MM.1S (cell line): ENCODE measurements around the gene CYTH4.
"Not testable (repeated sequence)": the region's sequence is repeated elsewhere in the genome, so short reads cannot be mapped to it uniquely, and the experiment has no call there.

Experiments
- DNase-seq: peaks from one replicate; pipeline ENCODE4 v3.0.0-alpha.2; 2015
- H2AFZ ChIP-seq: fragments of 300-600 bp; sonication (generic); 2 replicates; pipeline ENCODE4 v1.6.0; 2016; ENCODE audit warnings: antibody characterized with exemption, low read length
- H3F3A ChIP-seq: fragments of 300-600 bp; sonication (generic); 2 replicates; pipeline ENCODE4 v1.6.1; 2016; ENCODE audit warnings: mild to moderate bottlenecking, antibody characterized with exemption, low read length, moderate library complexity, mixed read lengths; ENCODE audit not compliant: insufficient read depth
- H3K27ac ChIP-seq: fragments of 300-600 bp; sonication (generic); 2 replicates; pipeline ENCODE4 v1.5.1; 2016; ENCODE audit warnings: mild to moderate bottlenecking, low read length
- H3K27me3 ChIP-seq: fragments of 300-600 bp; sonication (generic); replicated peaks from 2 replicates; pipeline ENCODE4 v1.6.0; 2016; ENCODE audit warnings: low read length; ENCODE audit not compliant: insufficient read depth
- H3K36me3 ChIP-seq: fragments of 300-600 bp; sonication (generic); replicated peaks from 2 replicates; pipeline ENCODE4 v1.6.1; 2016; ENCODE audit warnings: mild to moderate bottlenecking, low read length, mixed read lengths; ENCODE audit not compliant: insufficient read depth
- H3K4me1 ChIP-seq: fragments of 300-600 bp; sonication (generic); 2 replicates; pipeline ENCODE4 v1.6.1; 2016; ENCODE audit warnings: low read length, mixed read lengths
- H3K4me2 ChIP-seq: fragments of 300-600 bp; sonication (generic); 2 replicates; pipeline ENCODE4 v1.6.0; 2016; ENCODE audit warnings: low read depth, low read length
- H3K4me3 ChIP-seq: fragments of 300-600 bp; sonication (generic); 2 replicates; pipeline ENCODE4 v1.5.1; 2016; ENCODE audit warnings: low read length, mixed read lengths
- H3K79me2 ChIP-seq: fragments of 300-600 bp; sonication (generic); 2 replicates; pipeline ENCODE4 v1.6.1; 2016; ENCODE audit warnings: mixed run types, low read length, mixed read lengths
- H3K9ac ChIP-seq: fragments of 300-600 bp; sonication (generic); 2 replicates; pipeline ENCODE4 v1.6.1; 2016; ENCODE audit warnings: low read length, mixed read lengths
- H3K9me2 ChIP-seq: fragments of 300-600 bp; sonication (generic); replicated peaks from 2 replicates; pipeline ENCODE4 v1.6.1; 2016; ENCODE audit warnings: mild to moderate bottlenecking, low read length, mixed read lengths; ENCODE audit not compliant: insufficient read depth
- H3K9me3 ChIP-seq: fragments of 300-600 bp; sonication (generic); replicated peaks from 2 replicates; pipeline ENCODE4 v1.6.1; 2016; ENCODE audit warnings: mild to moderate bottlenecking, low read length, mixed read lengths; ENCODE audit not compliant: insufficient read depth
- H4K20me1 ChIP-seq: fragments of 300-600 bp; sonication (generic); 2 replicates; pipeline ENCODE4 v1.6.1; 2016; ENCODE audit warnings: mild to moderate bottlenecking, low read length, moderate library complexity, mixed read lengths; ENCODE audit not compliant: insufficient read depth
- CTCF ChIP-seq: fragments of 300-600 bp; sonication (generic); IDR thresholded peaks from 2 replicates; pipeline ENCODE4 v1.5.1; 2016; ENCODE audit warnings: antibody characterized with exemption, low read length, mixed read lengths
- EZH2 ChIP-seq: fragments of 300-600 bp; sonication (generic); optimal IDR thresholded peaks from 2 replicates; pipeline ENCODE3; 2017; ENCODE audit warnings: low read depth, mild to moderate bottlenecking, antibody characterized with exemption, low read length, mixed read lengths
- EZH2phosphoT487 ChIP-seq: fragments of 300-600 bp; sonication (generic); IDR thresholded peaks from 2 replicates; pipeline ENCODE4 v1.6.1; 2018; ENCODE audit warnings: antibody characterized with exemption, low read length

Gene CYTH4

GRCh38 chr22:37326726-37327125 is 44.4 kb downstream of the CYTH4 start:
- Histone ChIP-seq H3K4me1 (no peaks in the 10 kb centered on the region), H3K36me3 (no peaks in the 10 kb centered on the region), H3K79me2 (no peaks in the 10 kb centered on the region), H3K27ac (no peak overlapping the region), H3F3A (no peaks in the 10 kb centered on the region), H3K9ac (no peak overlapping the region), H2AFZ (no peak overlapping the region), H3K9me3 (no peaks in the 10 kb centered on the region), H3K4me3 (no peak overlapping the region), H3K9me2 (no peaks in the 10 kb centered on the region), H4K20me1 (no peaks in the 10 kb centered on the region), H3K4me2 (no peak overlapping the region), H3K27me3 (peaks cover 94% of the 10 kb centered on the region)
- TF ChIP-seq EZH2: no peak
- TF ChIP-seq CTCF: no peak
- no peak for TF ChIP-seq EZH2phosphoT487
- DNase-seq: no peak

GRCh38 chr22:37328017-37328416 is 45.7 kb downstream of the CYTH4 start:
- no peak for TF ChIP-seq EZH2phosphoT487
- no peak for TF ChIP-seq CTCF
- no peak for TF ChIP-seq EZH2
- no peak overlapping the region for H3K4me2 ChIP-seq
- no peak overlapping the region for H3K27ac ChIP-seq
- H3K36me3 ChIP-seq: no peaks in the 10 kb centered on the region
- H3K9me3 ChIP-seq: no peaks in the 10 kb centered on the region
- H2AFZ ChIP-seq: no peak overlapping the region
- DNase-seq: no peak
- H3K9ac ChIP-seq: no peak overlapping the region
- no peaks in the 10 kb centered on the region for H3K4me1 ChIP-seq
- H3K4me3 ChIP-seq: no peak overlapping the region
- H4K20me1 ChIP-seq: no peaks in the 10 kb centered on the region
- peaks cover 95% of the 10 kb centered on the region for H3K27me3 ChIP-seq
- no peaks in the 10 kb centered on the region for H3K79me2 ChIP-seq
- no peaks in the 10 kb centered on the region for H3F3A ChIP-seq
- no peaks in the 10 kb centered on the region for H3K9me2 ChIP-seq

GRCh38 chr22:37328538-37329237 is 46.4 kb downstream of the CYTH4 start:
- H2AFZ ChIP-seq, H3K4me1 ChIP-seq, H3K27ac ChIP-seq, H3F3A ChIP-seq, H3K9me2 ChIP-seq, H3K79me2 ChIP-seq, H3K36me3 ChIP-seq, H3K4me2 ChIP-seq, H4K20me1 ChIP-seq, H3K9me3 ChIP-seq, DNase-seq, H3K4me3 ChIP-seq, H3K9ac ChIP-seq: not testable (repeated sequence)
- H3K27me3 ChIP-seq: peaks cover 95% of the 10 kb centered on the region

DNA sequence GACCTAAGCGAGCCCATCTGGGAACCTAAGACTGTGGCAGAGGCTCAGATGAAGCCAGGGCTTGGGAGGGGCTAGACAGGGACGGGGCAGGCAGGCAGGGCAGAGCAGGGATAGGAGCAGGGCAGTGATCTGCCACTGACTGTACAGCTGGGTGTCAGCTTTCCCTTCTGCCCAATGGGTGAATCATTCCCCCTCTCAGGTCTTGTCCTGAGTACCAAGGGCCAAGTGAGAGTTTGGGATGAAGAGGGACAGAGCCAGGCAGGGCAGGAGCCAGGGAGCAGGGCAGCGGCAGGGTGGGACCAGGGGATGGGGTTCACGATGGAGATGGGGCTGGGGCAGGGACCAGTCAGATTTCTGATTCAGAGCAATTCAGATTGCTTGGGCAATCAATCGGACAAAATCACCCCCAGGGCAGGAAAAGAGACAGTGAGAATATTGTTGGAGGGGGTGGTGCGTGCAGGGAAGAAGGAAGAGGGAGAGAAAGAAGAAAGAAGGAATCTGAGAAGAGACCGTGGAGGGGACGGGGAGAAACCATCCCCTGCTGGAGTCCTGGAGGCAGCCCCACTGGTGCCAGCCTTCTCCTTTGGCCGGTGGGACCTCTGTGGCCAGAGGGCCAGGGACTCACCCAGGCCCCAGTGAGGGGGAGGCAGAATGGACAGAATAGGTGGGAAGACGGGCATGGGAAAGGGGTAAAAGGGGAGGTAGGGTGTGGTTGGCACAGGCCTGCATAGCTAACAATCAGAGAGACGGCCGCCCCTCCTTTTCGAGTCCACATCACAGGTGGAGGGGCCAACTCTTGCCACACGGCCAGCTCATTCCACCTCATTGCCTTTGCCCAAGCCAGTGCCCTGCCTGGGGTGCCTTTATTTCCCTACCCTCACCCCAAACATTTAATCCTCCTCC is 47.2 kb downstream of the CYTH4 start:
- TF ChIP-seq EZH2: no peak
- TF ChIP-seq CTCF: no peak
- TF ChIP-seq EZH2phosphoT487: no peak
- no peak overlapping the region for H3K4me3 ChIP-seq
- DNase-seq: no peak
- H3K79me2 ChIP-seq: no peaks in the 10 kb centered on the region
- peaks cover 95% of the 10 kb centered on the region for H3K27me3 ChIP-seq
- no peaks in the 10 kb centered on the region for H3K36me3 ChIP-seq
- H3K9me2 ChIP-seq: no peaks in the 10 kb centered on the region
- no peaks in the 10 kb centered on the region for H4K20me1 ChIP-seq
- H3F3A ChIP-seq: no peaks in the 10 kb centered on the region
- no peaks in the 10 kb centered on the region for H3K4me1 ChIP-seq
- H3K27ac ChIP-seq: no peak overlapping the region
- H3K4me2 ChIP-seq: no peak overlapping the region
- no peak overlapping the region for H2AFZ ChIP-seq
- no peak overlapping the region for H3K9ac ChIP-seq
- H3K9me3 ChIP-seq: no peaks in the 10 kb centered on the region
